Measurements from ENCODE around the gene SLFN13. TPM values are rescaled to one million over a fixed set of nuclear protein-coding genes. Genes with fewer than 3 reads are reported as not detected.
A peak's percentile ranks its signal among the peaks of the same experiment; 100 is the strongest.
"Not testable (repeated sequence)": the region's sequence is repeated elsewhere in the genome, so short reads cannot be mapped to it uniquely, and the experiment has no call there.

The SLFN13 gene
- total and polyA plus RNA-seq, 8 donors: 23.0 to 38.2 (median 28.2) TPM

DNA sequence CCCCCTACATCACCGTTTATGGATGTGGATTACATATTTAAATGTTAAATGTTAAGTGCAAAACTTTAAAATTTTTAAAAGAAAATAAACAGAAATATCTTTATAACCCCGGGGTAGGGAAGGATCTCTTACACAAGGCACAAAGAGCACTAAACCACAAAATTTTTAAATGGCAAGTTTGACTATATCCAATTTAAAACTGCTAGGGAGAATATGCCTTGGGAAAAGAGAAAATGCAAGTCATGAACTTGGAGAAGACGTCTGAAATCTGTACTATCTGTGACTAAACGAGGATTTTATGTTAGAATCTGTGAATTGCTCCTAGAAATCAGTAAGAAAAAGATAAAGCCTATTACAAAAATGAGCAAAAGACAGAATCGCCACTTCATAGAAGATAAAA lies 28.7 kb upstream of the SLFN13 start:
- no peaks in the 10 kb centered on the region for H3K4me1 ChIP-seq
- H3K27ac ChIP-seq: no peak overlapping the region
- H3K9me3 ChIP-seq: peaks cover 0 to 3% of the 10 kb centered on the region in 2 donors
- TF ChIP-seq, protein P1, sequence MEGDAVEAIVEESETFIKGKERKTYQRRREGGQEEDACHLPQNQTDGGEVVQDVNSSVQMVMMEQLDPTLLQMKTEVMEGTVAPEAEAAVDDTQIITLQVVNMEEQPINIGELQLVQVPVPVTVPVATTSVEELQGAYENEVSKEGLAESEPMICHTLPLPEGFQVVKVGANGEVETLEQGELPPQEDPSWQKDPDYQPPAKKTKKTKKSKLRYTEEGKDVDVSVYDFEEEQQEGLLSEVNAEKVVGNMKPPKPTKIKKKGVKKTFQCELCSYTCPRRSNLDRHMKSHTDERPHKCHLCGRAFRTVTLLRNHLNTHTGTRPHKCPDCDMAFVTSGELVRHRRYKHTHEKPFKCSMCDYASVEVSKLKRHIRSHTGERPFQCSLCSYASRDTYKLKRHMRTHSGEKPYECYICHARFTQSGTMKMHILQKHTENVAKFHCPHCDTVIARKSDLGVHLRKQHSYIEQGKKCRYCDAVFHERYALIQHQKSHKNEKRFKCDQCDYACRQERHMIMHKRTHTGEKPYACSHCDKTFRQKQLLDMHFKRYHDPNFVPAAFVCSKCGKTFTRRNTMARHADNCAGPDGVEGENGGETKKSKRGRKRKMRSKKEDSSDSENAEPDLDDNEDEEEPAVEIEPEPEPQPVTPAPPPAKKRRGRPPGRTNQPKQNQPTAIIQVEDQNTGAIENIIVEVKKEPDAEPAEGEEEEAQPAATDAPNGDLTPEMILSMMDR (IDR thresholded peaks at IDR 0.05): no peak
- intact Hi-C loops (cut with DNase I): no loop called here
- no peak overlapping the region for H3K4me3 ChIP-seq
- H3K27me3 ChIP-seq: no peaks in the 10 kb centered on the region
- no peak for DNase-seq
- no peak for ATAC-seq
- H3K36me3 ChIP-seq: no peaks in the 10 kb centered on the region

DNA sequence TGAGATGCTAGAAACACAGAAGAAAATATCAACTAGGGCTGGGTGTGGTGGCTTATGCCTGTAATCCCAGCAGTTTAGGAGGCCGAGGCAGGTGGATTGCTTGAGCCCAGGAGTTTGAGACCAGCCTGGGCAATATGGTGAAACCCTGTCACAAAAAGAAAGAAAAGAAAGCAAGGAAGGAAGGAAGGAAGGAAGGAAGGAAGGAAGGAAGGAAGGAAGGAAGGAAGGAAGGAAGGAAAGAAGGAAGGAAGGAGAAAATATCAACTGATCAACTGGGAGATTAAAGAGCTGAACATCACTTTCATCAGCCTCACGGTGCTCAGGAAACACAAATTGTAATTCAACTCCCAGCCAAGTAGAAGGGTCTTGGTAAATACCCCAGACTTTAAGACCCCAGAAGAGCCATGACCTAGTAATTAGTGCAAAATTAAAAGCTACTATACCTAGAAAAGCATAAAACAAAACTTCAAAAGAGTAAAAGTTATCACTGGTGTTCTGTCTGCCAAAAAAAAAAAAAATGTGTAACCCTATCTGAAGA lies 27.8 kb upstream of the SLFN13 start:
- intact Hi-C loops (cut with DNase I): no loop called here
- H3K4me3 ChIP-seq: no peak overlapping the region
- H3K9me3 ChIP-seq: peaks cover 0 to 3% of the 10 kb centered on the region in 2 donors
- no peaks in the 10 kb centered on the region for H3K27me3 ChIP-seq
- H3K27ac ChIP-seq: no peak overlapping the region
- H3K36me3 ChIP-seq: no peaks in the 10 kb centered on the region
- H3K4me1 ChIP-seq: no peaks in the 10 kb centered on the region
- DNase-seq (no peak), ATAC-seq (no peak)
- TF ChIP-seq, protein P1 (IDR thresholded peaks at IDR 0.05): no peak

DNA sequence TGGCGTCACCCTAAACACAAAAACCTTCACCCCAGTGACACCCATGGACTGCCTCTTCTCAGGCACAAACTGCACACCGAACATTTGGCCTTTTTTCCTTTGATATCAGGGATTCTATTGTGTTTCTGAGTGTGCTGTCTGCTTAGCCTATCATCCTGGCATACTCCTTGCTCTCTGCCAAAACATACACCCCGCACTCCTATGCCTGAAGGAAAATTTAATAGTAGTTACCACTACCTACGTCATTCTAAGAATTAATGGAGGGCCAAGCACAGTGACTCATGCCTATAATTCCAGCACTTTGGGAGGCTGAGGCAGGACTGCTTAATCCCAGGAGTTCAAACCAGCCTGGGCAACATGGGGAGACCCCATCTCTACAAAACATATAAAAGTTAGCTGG lies 19.9 kb upstream of the SLFN13 start:
- DNase-seq (no peak), ATAC-seq (no peak)
- intact Hi-C loops (cut with DNase I): no loop called here
- no peak overlapping the region for H3K4me3 ChIP-seq
- TF ChIP-seq, protein P1 (IDR thresholded peaks at IDR 0.05): no peak
- no peaks in the 10 kb centered on the region for H3K9me3 ChIP-seq
- no peak overlapping the region for H3K27ac ChIP-seq
- H3K27me3 ChIP-seq: no peaks in the 10 kb centered on the region
- H3K4me1 ChIP-seq: no peaks in the 10 kb centered on the region
- H3K36me3 ChIP-seq: no peaks in the 10 kb centered on the region

DNA sequence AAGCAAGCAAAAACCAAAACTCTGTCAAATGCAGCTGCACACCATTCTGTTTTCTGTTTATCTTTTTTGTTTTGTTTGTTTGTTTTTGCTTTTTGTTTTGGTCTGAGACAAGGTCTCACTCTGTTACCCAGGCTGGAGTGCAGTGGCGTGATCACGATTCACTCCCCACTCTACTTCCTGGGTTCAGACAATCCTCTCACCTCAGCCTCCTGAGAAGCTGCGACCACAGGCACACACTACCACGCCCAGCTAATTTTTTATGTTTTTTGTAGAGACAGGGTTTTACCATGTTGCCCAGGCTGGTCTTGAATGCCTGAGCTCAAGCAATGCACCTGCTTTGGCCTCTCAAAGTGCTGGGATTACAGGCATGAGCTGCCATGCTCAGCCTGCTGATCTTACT lies 19.3 kb upstream of the SLFN13 start:
- no peaks in the 10 kb centered on the region for H3K9me3 ChIP-seq
- H3K36me3 ChIP-seq: no peaks in the 10 kb centered on the region
- no peaks in the 10 kb centered on the region for H3K4me1 ChIP-seq
- DNase-seq (no peak), ATAC-seq (no peak)
- intact Hi-C loops (cut with DNase I): no loop called here
- H3K27ac ChIP-seq: no peak overlapping the region
- no peak overlapping the region for H3K4me3 ChIP-seq
- no peaks in the 10 kb centered on the region for H3K27me3 ChIP-seq
- TF ChIP-seq, protein P1 (IDR thresholded peaks at IDR 0.05): no peak

DNA sequence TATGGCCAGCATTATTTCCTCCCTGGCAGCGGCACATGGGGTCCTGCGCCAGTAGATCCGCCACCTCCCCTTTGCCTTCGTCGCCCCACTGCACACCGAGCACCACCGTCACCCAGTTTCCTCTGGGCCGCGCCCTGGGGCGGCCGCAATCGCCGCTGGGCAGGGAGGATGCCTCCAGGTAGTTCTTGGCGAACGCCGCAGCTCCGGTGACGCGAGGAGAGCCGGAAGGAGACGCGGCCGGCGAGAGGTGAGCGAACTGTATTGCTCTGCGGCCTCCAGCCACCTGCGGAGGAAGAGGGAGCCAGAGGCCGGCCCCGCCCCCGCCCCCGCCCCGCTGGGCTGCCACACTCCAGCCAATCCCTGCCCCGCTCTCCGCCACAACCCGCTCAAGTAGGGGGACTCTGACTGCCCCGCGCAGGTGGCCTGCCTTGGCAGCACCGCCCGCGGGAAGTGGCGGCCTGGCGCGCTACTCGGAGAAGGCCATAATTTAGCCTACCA lies 11.8 kb upstream of the SLFN13 start:
- ATAC-seq: peak; percentile 100
- peaks cover 0 to 11% of the 10 kb centered on the region in 2 donors for H3K4me1 ChIP-seq
- no peaks in the 10 kb centered on the region for H3K9me3 ChIP-seq
- H3K27ac ChIP-seq: no peak overlapping the region
- intact Hi-C loops (cut with DNase I): no loop called here
- peak in 3 of 4 donors; percentile 35 to 93 (median 79) for DNase-seq
- H3K4me3 ChIP-seq: peak overlapping the region in 1 of 2 donors; percentile 32
- no peaks in the 10 kb centered on the region for H3K36me3 ChIP-seq
- H3K27me3 ChIP-seq: peaks cover 0 to 27% of the 10 kb centered on the region in 2 donors
- TF ChIP-seq, protein P1 (IDR thresholded peaks at IDR 0.05): no peak

DNA sequence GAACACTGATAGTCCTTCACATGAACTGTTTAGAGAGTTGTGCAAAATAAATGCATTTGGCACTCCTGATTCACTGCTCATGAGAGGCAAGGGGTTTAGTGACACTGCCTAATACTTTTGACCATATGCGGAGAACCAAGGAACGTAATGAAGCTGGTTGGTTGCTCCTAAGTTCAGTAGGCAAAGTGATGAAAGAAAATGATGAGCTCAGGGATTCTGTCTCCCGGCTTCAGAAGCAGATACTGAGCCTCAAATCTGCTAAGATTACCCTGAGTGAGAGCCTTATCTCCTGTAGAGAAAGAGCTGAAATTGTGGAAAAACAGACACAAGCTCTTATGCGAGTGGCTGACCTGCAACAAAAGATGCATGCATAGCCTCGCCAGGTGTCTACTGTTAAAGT lies 5.5 kb upstream of the SLFN13 start:
- H3K27ac ChIP-seq; H3K36me3 ChIP-seq; H3K4me1 ChIP-seq; intact Hi-C loops (cut with DNase I); H3K9me3 ChIP-seq; DNase-seq; ATAC-seq; H3K4me3 ChIP-seq: not testable (repeated sequence)
- H3K27me3 ChIP-seq: peaks cover 7 to 28% of the 10 kb centered on the region in 2 donors

Measured in left lung (tissue), 10 donors.